H1 (cell line): Measurements from ENCODE around the gene AGBL4. TPM values are rescaled to one million over a fixed set of nuclear protein-coding genes. Genes with fewer than 3 reads are reported as not detected.
"Not testable (repeated sequence)": the region's sequence is repeated elsewhere in the genome, so short reads cannot be mapped to it uniquely, and the experiment has no call there.

ENCODE experiments used
- CTCF ChIA-PET: fragments of 300-600 bp; sonication (Branson Sonifier 250); formaldehyde crosslinking; loops from one replicate; lab custom pipeline; 2021; ENCODE audit not compliant: partially characterized antibody; lab: Charles Lee
- POLR2A ChIA-PET: fragments of 300-600 bp; sonication (Branson Sonifier 250); formaldehyde crosslinking; loops from one replicate; lab custom pipeline; 2021; ENCODE audit warnings: inconsistent platforms; ENCODE audit not compliant: partially characterized antibody; lab: Charles Lee
- DNase-seq, 2 experiments: peaks; one replicate each; pipeline versions ENCODE4 v3.0.0 to v3.0.0-alpha.2; 2010 to 2022; ENCODE audit warnings: low spot score in 2 of 2, low read depth in 1 of 2, mixed read lengths in 1 of 2
- FAIRE-seq: peaks from 2 replicates; lab custom pipeline; 2011; peaks lifted over from hg19 to GRCh38; lab: Jason Lieb, UNC
- H2AFZ ChIP-seq: 2 replicates; pipeline ENCODE4 v1.8.1; 2012; ENCODE audit warnings: low read length, inconsistent platforms
- H2AK5ac ChIP-seq: 2 replicates; pipeline ENCODE4 v1.6.1; 2013; ENCODE audit warnings: low read depth, low read length
- H2BK120ac ChIP-seq: replicated peaks from 2 replicates; pipeline ENCODE3; 2013; ENCODE audit warnings: low read depth, low read length, inconsistent platforms
- H2BK12ac ChIP-seq: 2 replicates; pipeline ENCODE4 v1.6.1; 2013; ENCODE audit warnings: low read depth, low read length
- H2BK15ac ChIP-seq: 2 replicates; pipeline ENCODE4 v1.6.1; 2013; ENCODE audit warnings: low read length
- H2BK20ac ChIP-seq: 2 replicates; pipeline ENCODE4 v1.6.1; 2013; ENCODE audit warnings: low read length
- H2BK5ac ChIP-seq: 2 replicates; pipeline ENCODE4 v1.6.1; 2013; ENCODE audit warnings: low read depth, low read length
- H3K14ac ChIP-seq: 2 replicates; pipeline ENCODE4 v1.6.1; 2013; ENCODE audit warnings: inconsistent platforms; ENCODE audit not compliant: insufficient read length
- H3K18ac ChIP-seq: 2 replicates; pipeline ENCODE4 v1.6.1; 2013; ENCODE audit warnings: low read length; ENCODE audit errors: extremely low read depth
- H3K23ac ChIP-seq: 2 replicates; pipeline ENCODE4 v1.6.1; 2013; ENCODE audit warnings: inconsistent platforms; ENCODE audit not compliant: insufficient read length
- H3K23me2 ChIP-seq: 2 replicates; pipeline ENCODE4 v1.6.1; 2013; ENCODE audit warnings: low read depth, low read length
- H3K27ac ChIP-seq: 2 replicates; pipeline ENCODE4 v1.6.1; 2011; ENCODE audit warnings: low read depth, low read length, inconsistent platforms
- H3K27me3 ChIP-seq, 4 experiments: replicated peaks in 1 of 4; 1 replicate in 1 of 4; 2 replicates in 3 of 4; pipeline versions ENCODE4 v1.6.1 to v1.8.1; 2011 to 2013; ENCODE audit warnings: low read length in 3 of 4, mild to moderate bottlenecking in 3 of 4, inconsistent platforms in 2 of 4, mixed read lengths in 2 of 4, moderate library complexity in 1 of 4; ENCODE audit not compliant: control insufficient read depth in 3 of 4, insufficient read depth in 3 of 4; ENCODE audit errors: extremely low read depth in 1 of 4
- H3K36me3 ChIP-seq, 4 experiments: 2 replicates each; pipeline versions ENCODE4 v1.6.1 to v1.8.1; 2011 to 2013; ENCODE audit warnings: mild to moderate bottlenecking in 4 of 4, low read length in 3 of 4, moderate library complexity in 2 of 4, control low read depth in 1 of 4, inconsistent platforms in 1 of 4; ENCODE audit not compliant: insufficient read depth in 4 of 4, control insufficient read depth in 2 of 4
- H3K4ac ChIP-seq: replicated peaks from 2 replicates; pipeline ENCODE3; 2013; ENCODE audit warnings: low read length, low read depth, mixed read lengths, inconsistent platforms; ENCODE audit not compliant: insufficient read length
- H3K4me1 ChIP-seq, 4 experiments: replicated peaks in 1 of 4; 1 replicate in 1 of 4; 2 replicates in 3 of 4; pipeline versions ENCODE4 v1.6.1 to v1.8.1; 2011 to 2013; ENCODE audit warnings: low read length in 3 of 4, inconsistent platforms in 2 of 4, mixed read lengths in 1 of 4; ENCODE audit not compliant: insufficient read depth in 4 of 4, control insufficient read depth in 3 of 4
- H3K4me2 ChIP-seq, 2 experiments: 2 replicates each; pipeline versions ENCODE4 v1.6.1 to v1.8.1; 2011 to 2013; ENCODE audit warnings: low read depth in 2 of 2, low read length in 2 of 2, control low read depth in 1 of 2, inconsistent platforms in 1 of 2, mild to moderate bottlenecking in 1 of 2; ENCODE audit not compliant: insufficient read depth in 1 of 2
- H3K4me3 ChIP-seq, 4 experiments: fragments of 200-600, 300-600 bp in 1 of 4; sonication (generic), shearing (Covaris generic), sonication (Bioruptor Twin) in 1 of 4; 2 replicates each; pipeline versions ENCODE4 v1.5.1 to v1.8.1; 2011 to 2016; ENCODE audit warnings: low read length in 4 of 4, low read depth in 3 of 4, control low read depth in 2 of 4, inconsistent platforms in 2 of 4, mild to moderate bottlenecking in 2 of 4, mixed read lengths in 1 of 4, moderate library complexity in 1 of 4; ENCODE audit not compliant: insufficient read depth in 2 of 4; ENCODE audit errors: extremely low read depth in 1 of 4
- H3K56ac ChIP-seq: replicated peaks from 2 replicates; pipeline ENCODE3; 2013; ENCODE audit warnings: low read depth, mild to moderate bottlenecking, mixed read lengths, low read length, inconsistent platforms; ENCODE audit not compliant: insufficient read length
- H3K79me1 ChIP-seq: 2 replicates; pipeline ENCODE4 v1.6.1; 2013; ENCODE audit warnings: low read depth, low read length, control low read depth
- H3K79me2 ChIP-seq, 2 experiments: 2 replicates each; pipeline versions ENCODE4 v1.6.1 to v1.8.1; 2012 to 2013; ENCODE audit warnings: low read length in 2 of 2, mild to moderate bottlenecking in 2 of 2, inconsistent platforms in 1 of 2; ENCODE audit not compliant: insufficient read depth in 2 of 2, control insufficient read depth in 1 of 2
- H3K9ac ChIP-seq, 4 experiments: replicated peaks in 1 of 4; 1 replicate in 1 of 4; 2 replicates in 3 of 4; pipeline versions ENCODE4 v1.6.1 to v1.8.1; 2011 to 2013; ENCODE audit warnings: low read depth in 3 of 4, low read length in 3 of 4, control low read depth in 2 of 4, mild to moderate bottlenecking in 2 of 4, moderate library complexity in 2 of 4, inconsistent platforms in 1 of 4; ENCODE audit errors: extremely low read depth in 1 of 4
- H3K9me3 ChIP-seq, 2 experiments: 2 replicates each; pipeline versions ENCODE4 v1.6.1 to v1.8.1; 2012 to 2013; ENCODE audit warnings: mild to moderate bottlenecking in 2 of 2, moderate library complexity in 2 of 2, control low read depth in 1 of 2, inconsistent platforms in 1 of 2, low read depth in 1 of 2, low read length in 1 of 2, mixed read lengths in 1 of 2; ENCODE audit not compliant: insufficient read depth in 2 of 2
- H4K20me1 ChIP-seq, 2 experiments: replicated peaks in 1 of 2; 2 replicates each; pipeline versions ENCODE3 to v1.8.1; 2011 to 2013; ENCODE audit warnings: inconsistent platforms in 2 of 2, low read length in 2 of 2, mild to moderate bottlenecking in 1 of 2; ENCODE audit not compliant: insufficient read depth in 2 of 2, control insufficient read depth in 1 of 2
- H4K5ac ChIP-seq: 2 replicates; pipeline ENCODE4 v1.6.1; 2013; ENCODE audit warnings: low read length, low read depth, mixed read lengths, inconsistent platforms; ENCODE audit not compliant: insufficient read length
- H4K8ac ChIP-seq: 2 replicates; pipeline ENCODE4 v1.8.0; 2013; ENCODE audit warnings: mild to moderate bottlenecking, moderate library complexity, low read length, inconsistent platforms; ENCODE audit not compliant: insufficient read depth; ENCODE audit errors: extremely low read depth
- H4K91ac ChIP-seq: replicated peaks from 2 replicates; pipeline ENCODE3; 2013; ENCODE audit warnings: low read length, mixed read lengths, inconsistent platforms; ENCODE audit not compliant: insufficient read length
- WGBS, 2 experiments: shearing (Covaris generic) in 1 of 2; methylation state at CpG; one replicate each; pipeline versions ENCODE4 v1.1.6 to v1.1.7; 2013 to 2015; ENCODE audit warnings: low lambda C conversion rate in 2 of 2, mixed read lengths in 2 of 2, inconsistent platforms in 1 of 2, low coverage in 1 of 2, missing lambda C conversion rate in 1 of 2; ENCODE audit not compliant: insufficient replicate concordance in 2 of 2, insufficient coverage in 1 of 2, insufficient read length in 1 of 2; ENCODE audit errors: extremely low coverage in 1 of 2, missing lambda C conversion rate in 1 of 2; 5-methylcytosine and 5-hydroxymethylcytosine counted together
- polyA plus RNA-seq, 7 experiments: library from polyadenylated mRNA; depleted of rRNA in 3 of 7; stranded (reverse) in 5 of 7; unstranded in 2 of 7; fragments of >200 nt in 5 of 7; fragments of 200-250 nt in 2 of 7; gene quantifications; 1 replicate in 5 of 7; 2 replicates in 1 of 7; 4 replicates in 1 of 7; pipeline versions ENCODE4 v1.2.1 to v1.2.3, GENCODE V29; 2011 to 2013; ENCODE audit warnings: missing spikeins in 2 of 7, mixed read lengths in 2 of 7
- total RNA-seq: library from RNA; stranded (reverse); fragmentation: NEBNext Ultra II Directional; extraction: Animal tissue kit (Norgen Biotek cat#: 25700); gene quantifications from 2 replicates; pipeline ENCODE4 v1.2.1, GENCODE V29; 2021

Gene AGBL4
- total and polyA plus RNA-seq, 2 of the 8 experiments (the other 6 are each of a cell fraction or from before 2014, with no cell fraction given) = 0.41 to 0.45 TPM

GRCh38 chr1:49738118-49738517 lies 285.6 kb downstream of the AGBL4 start:
- CTCF ChIA-PET, H3K56ac ChIP-seq, H3K79me1 ChIP-seq, H2AFZ ChIP-seq, H4K5ac ChIP-seq, H3K9ac ChIP-seq, H3K27ac ChIP-seq, H3K4me1 ChIP-seq, H3K4me3 ChIP-seq, H3K18ac ChIP-seq, H3K27me3 ChIP-seq, H3K36me3 ChIP-seq, H3K23me2 ChIP-seq, H3K79me2 ChIP-seq, H3K23ac ChIP-seq, H3K4ac ChIP-seq, H2BK15ac ChIP-seq, H3K4me2 ChIP-seq, DNase-seq, H2AK5ac ChIP-seq, H3K14ac ChIP-seq, H2BK120ac ChIP-seq, H2BK20ac ChIP-seq, H4K91ac ChIP-seq, FAIRE-seq, H4K20me1 ChIP-seq, POLR2A ChIA-PET, H4K8ac ChIP-seq, H2BK12ac ChIP-seq, H2BK5ac ChIP-seq: not testable (repeated sequence)
- 87% methylated on average over 9 of the region's 9 CpGs; no CpG with 5 or more reads in 1 of the 2 experiments for WGBS, 2 experiments
- peaks cover 30 to 35% of the 10 kb centered on the region in 2 experiments for H3K9me3 ChIP-seq
